GM12865 (cell line): ENCODE data around the gene DTNBP1.

Experiments
- DNase-seq: peaks from one replicate; pipeline ENCODE4 v3.0.0; 2010; ENCODE audit warnings: low read depth
- H3K4me3 ChIP-seq: 2 replicates; pipeline ENCODE4 v1.5.1; 2011; ENCODE audit warnings: mild to moderate bottlenecking, low read depth, low read length, control low read depth
- TF ChIP-seq, protein P1 (sequence below): IDR thresholded peaks from 2 replicates; pipeline ENCODE4 v1.5.1; 2011; ENCODE audit warnings: low read length, control low read depth, low read depth, inconsistent platforms; ENCODE audit not compliant: insufficient read depth; ENCODE audit errors: missing control alignments

DTNBP1 gene

DNA sequence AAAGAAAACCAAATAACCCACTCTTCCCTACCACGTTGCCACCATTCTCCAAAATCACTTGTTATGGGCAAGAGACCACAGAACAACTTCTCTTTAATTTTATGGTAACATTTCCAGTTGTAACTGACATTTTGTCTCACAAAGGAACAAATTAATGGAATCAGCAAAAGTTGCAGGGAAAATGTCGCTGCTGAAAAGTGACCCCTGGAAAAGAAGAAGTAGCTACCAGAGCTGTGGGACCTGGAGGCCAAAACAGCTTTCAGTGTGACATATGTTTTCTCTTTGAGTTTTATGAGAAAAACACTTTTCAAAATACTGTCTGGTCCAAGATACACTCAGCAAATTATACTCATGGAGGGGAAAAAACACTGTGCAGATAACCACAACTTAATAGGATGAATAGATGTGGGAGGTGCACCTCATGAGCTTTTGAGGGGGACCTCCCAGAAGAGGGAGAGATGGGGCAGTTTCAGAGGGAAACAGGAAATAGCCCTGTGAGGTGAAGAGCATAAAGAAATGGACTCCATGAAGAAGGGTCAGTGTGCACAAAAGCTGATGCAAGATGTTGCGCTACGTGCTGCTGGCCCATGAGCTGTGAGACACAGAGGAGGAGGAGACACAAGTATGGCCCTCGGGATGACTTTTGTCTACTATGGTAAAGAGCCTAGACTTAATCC is 87.3 kb downstream of the DTNBP1 start:
- TF ChIP-seq, protein P1, sequence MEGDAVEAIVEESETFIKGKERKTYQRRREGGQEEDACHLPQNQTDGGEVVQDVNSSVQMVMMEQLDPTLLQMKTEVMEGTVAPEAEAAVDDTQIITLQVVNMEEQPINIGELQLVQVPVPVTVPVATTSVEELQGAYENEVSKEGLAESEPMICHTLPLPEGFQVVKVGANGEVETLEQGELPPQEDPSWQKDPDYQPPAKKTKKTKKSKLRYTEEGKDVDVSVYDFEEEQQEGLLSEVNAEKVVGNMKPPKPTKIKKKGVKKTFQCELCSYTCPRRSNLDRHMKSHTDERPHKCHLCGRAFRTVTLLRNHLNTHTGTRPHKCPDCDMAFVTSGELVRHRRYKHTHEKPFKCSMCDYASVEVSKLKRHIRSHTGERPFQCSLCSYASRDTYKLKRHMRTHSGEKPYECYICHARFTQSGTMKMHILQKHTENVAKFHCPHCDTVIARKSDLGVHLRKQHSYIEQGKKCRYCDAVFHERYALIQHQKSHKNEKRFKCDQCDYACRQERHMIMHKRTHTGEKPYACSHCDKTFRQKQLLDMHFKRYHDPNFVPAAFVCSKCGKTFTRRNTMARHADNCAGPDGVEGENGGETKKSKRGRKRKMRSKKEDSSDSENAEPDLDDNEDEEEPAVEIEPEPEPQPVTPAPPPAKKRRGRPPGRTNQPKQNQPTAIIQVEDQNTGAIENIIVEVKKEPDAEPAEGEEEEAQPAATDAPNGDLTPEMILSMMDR = no peak
- DNase-seq = no peak
- no peak overlapping the region for H3K4me3 ChIP-seq

DNA sequence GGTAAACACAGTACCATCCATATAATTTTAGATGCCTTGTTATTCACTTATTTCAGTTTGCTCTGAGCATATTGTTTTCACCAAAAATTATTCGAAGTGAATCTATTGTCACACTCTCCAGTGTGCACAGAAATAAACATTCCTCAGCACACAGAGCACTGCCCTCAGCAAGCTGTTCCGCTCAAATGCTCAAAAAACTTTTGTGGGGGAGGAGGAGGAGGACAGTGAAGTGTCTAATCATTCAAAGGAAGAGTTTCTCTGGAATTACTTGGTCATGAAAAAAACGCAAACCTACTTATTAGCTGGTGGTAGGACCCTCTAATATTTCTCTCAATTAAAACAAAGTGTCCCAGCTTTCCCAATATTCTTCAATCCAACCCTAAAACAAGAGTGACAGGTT is 88.3 kb downstream of the DTNBP1 start:
- TF ChIP-seq, protein P1 = no peak
- DNase-seq = no peak
- no peak overlapping the region for H3K4me3 ChIP-seq

- DNase-seq = no peak
- TF ChIP-seq, protein P1 = no peak
- H3K4me3 ChIP-seq = no peak overlapping the region
Observed at GRCh38 chr6:15574023-15574422, 88.8 kb downstream of the DTNBP1 start.

DNA sequence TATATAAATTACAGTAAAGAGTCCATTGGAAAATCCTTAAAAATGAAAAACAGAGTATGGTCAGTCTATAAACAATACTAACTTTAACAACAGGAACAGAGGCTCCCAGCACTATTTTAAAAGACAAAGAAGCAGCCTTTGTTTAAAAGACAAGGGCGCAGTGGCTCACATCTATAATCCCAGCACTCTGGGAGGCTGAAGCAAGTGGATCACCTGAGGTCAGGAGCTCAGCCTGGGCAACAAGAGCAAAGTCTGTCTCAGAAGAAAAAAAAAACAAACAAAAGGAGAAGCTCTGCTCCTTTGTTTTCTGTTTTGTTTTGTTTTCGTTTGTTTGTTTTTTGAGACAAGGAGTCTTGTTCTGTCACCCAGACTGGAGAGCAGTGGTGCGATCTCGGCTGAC is 89.4 kb downstream of the DTNBP1 start:
- TF ChIP-seq, protein P1 = no peak
- no peak for DNase-seq
- H3K4me3 ChIP-seq = no peak overlapping the region

DNA sequence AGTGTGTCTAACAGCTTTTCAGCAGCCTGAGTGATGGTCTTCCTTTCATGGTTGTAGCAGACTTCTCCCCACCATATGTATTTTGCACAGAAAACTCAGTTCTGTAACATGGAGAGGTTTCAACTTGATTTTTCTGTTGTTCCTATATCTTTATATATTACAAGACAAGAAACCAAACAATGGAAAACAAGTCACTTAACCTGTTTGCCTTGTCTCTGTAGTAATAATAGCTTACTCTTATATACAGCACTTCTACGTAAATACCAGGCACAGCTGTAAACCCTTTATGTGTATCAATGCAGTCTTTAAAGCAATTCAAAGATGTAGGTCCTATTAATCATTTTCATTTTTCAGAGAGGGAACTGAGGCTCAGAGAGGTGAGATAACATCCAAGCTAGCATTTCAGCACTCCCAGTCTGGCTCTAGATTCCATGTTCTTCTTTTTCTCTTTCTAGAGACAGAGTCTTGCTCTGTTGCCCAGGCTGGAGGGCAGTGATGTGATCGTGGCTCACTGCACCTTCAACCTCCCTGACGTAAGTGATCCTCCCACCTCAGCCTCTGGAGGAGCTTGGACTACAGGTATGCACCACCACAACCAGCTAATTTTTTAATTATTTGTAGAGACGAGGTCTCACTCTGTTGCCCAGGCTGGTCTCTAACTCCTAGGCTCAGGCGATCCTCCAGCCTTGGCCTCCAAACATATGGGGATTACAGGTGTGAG is 90.4 kb downstream of the DTNBP1 start:
- no peak overlapping the region for H3K4me3 ChIP-seq
- TF ChIP-seq, protein P1 = no peak
- DNase-seq = no peak

DNA sequence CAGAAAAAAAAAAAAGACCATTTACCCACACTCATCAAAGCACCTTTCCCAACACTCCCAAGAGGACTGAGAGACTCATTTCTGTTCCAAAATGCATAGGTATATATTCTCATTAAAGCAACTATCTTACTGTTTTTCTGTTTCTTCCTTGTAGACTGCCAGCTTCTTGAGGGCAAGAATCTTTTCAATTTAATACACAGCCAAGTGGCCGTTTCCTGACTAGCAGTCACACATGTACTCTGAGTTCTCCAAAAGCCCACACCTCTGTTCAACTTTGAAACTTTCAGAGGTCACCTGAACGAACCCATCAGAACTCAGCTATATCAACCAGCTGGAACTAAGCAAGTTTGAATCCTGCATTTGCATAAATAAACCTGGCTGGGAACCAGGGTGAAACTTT is 92.7 kb downstream of the DTNBP1 start:
- DNase-seq = no peak
- no peak overlapping the region for H3K4me3 ChIP-seq
- TF ChIP-seq, protein P1 = no peak
